Measurements from ENCODE around the gene OR6X1. TPM values are rescaled to one million over a fixed set of nuclear protein-coding genes. Genes with fewer than 3 reads are reported as not detected.

The OR6X1 gene
- total RNA-seq, 4 donors from 2014 or later: not detected

- Histone ChIP-seq H3K36me3 (no peaks in the 10 kb centered on the region), H3K4me3 (no peak overlapping the region), H3K27me3 (no peaks in the 10 kb centered on the region), H3K27ac (no peak overlapping the region), H3K4me1 (no peaks in the 10 kb centered on the region), H3K9me3 (no peaks in the 10 kb centered on the region)
- no peak for TF ChIP-seq POLR2AphosphoS5 (IDR thresholded peaks at IDR 0.05)
- no peak for TF ChIP-seq EP300 (IDR thresholded peaks at IDR 0.05)
- TF ChIP-seq POLR2A (IDR thresholded peaks at IDR 0.05): no peak
- TF ChIP-seq CTCF (IDR thresholded peaks at IDR 0.05): no peak
- WGBS: 78% methylated on average over 4 of the region's 4 CpGs
- no peak for DNase-seq (ENCODE audit: low spot score in 2 of 2)
Measured at GRCh38 chr11:123798079-123798478, 43.8 kb upstream of the OR6X1 start.

GRCh38 chr11:123797541-123797940, 43.2 kb upstream of the OR6X1 start:
- H3K36me3 ChIP-seq: no peaks in the 10 kb centered on the region
- no peaks in the 10 kb centered on the region for H3K27me3 ChIP-seq
- no peak for TF ChIP-seq POLR2AphosphoS5 (IDR thresholded peaks at IDR 0.05)
- no peak for TF ChIP-seq POLR2A (IDR thresholded peaks at IDR 0.05)
- 72% methylated on average over 10 of the region's 10 CpGs for whole genome bisulfite sequencing
- H3K9me3 ChIP-seq: no peaks in the 10 kb centered on the region
- no peak overlapping the region for H3K27ac ChIP-seq
- no peak for DNase-seq (ENCODE audit: low spot score in 2 of 2)
- no peak overlapping the region for H3K4me3 ChIP-seq
- no peaks in the 10 kb centered on the region for H3K4me1 ChIP-seq

- no peak for DNase-seq (ENCODE audit: low spot score in 2 of 2)
- H3K4me1 ChIP-seq: no peaks in the 10 kb centered on the region
- H3K9me3 ChIP-seq: no peaks in the 10 kb centered on the region
- no peaks in the 10 kb centered on the region for H3K36me3 ChIP-seq
- H3K27me3 ChIP-seq: no peaks in the 10 kb centered on the region
- 54% methylated on average over 4 of the region's 4 CpGs for WGBS
- TF ChIP-seq POLR2A (IDR thresholded peaks at IDR 0.05) (no peak), EP300 (IDR thresholded peaks at IDR 0.05) (no peak), POLR2AphosphoS5 (IDR thresholded peaks at IDR 0.05) (no peak), CTCF (IDR thresholded peaks at IDR 0.05) (no peak)
- H3K27ac ChIP-seq: no peak overlapping the region
- H3K4me3 ChIP-seq: no peak overlapping the region
Measured at GRCh38 chr11:123797114-123797513, 42.8 kb upstream of the OR6X1 start.

GRCh38 chr11:123796226-123796625, 41.9 kb upstream of the OR6X1 start:
- WGBS: 91% methylated on average over 1 of the region's 1 CpG
- no peaks in the 10 kb centered on the region for H3K9me3 ChIP-seq
- no peak for TF ChIP-seq POLR2AphosphoS5 (IDR thresholded peaks at IDR 0.05)
- no peak for TF ChIP-seq CTCF (IDR thresholded peaks at IDR 0.05)
- TF ChIP-seq EP300 (IDR thresholded peaks at IDR 0.05): no peak
- no peak for TF ChIP-seq POLR2A (IDR thresholded peaks at IDR 0.05)
- no peak overlapping the region for H3K27ac ChIP-seq
- H3K27me3 ChIP-seq: no peaks in the 10 kb centered on the region
- no peak for DNase-seq (ENCODE audit: low spot score in 2 of 2)
- no peaks in the 10 kb centered on the region for H3K36me3 ChIP-seq
- H3K4me3 ChIP-seq: no peak overlapping the region
- no peaks in the 10 kb centered on the region for H3K4me1 ChIP-seq

GRCh38 chr11:123783536-123783935, 29.2 kb upstream of the OR6X1 start:
- no peaks in the 10 kb centered on the region for H3K9me3 ChIP-seq
- no peak for DNase-seq (ENCODE audit: low spot score in 2 of 2)
- TF ChIP-seq CTCF (IDR thresholded peaks at IDR 0.05) (no peak), EP300 (IDR thresholded peaks at IDR 0.05) (no peak), POLR2AphosphoS5 (IDR thresholded peaks at IDR 0.05) (no peak), POLR2A (IDR thresholded peaks at IDR 0.05) (no peak)
- 69% methylated on average over 1 of the region's 1 CpG for WGBS
- no peaks in the 10 kb centered on the region for H3K27me3 ChIP-seq
- H3K36me3 ChIP-seq: no peaks in the 10 kb centered on the region
- H3K4me3 ChIP-seq: no peak overlapping the region
- no peak overlapping the region for H3K27ac ChIP-seq
- H3K4me1 ChIP-seq: no peaks in the 10 kb centered on the region

GRCh38 chr11:123778511-123778910, 24.2 kb upstream of the OR6X1 start:
- no peaks in the 10 kb centered on the region for H3K4me1 ChIP-seq
- H3K36me3 ChIP-seq: no peaks in the 10 kb centered on the region
- no peak for TF ChIP-seq EP300 (IDR thresholded peaks at IDR 0.05)
- no peak for TF ChIP-seq POLR2A (IDR thresholded peaks at IDR 0.05)
- no peak for TF ChIP-seq POLR2AphosphoS5 (IDR thresholded peaks at IDR 0.05)
- TF ChIP-seq CTCF (IDR thresholded peaks at IDR 0.05): no peak
- H3K9me3 ChIP-seq: no peaks in the 10 kb centered on the region
- H3K27ac ChIP-seq: no peak overlapping the region
- DNase-seq (ENCODE audit: low spot score in 2 of 2): no peak
- no peak overlapping the region for H3K4me3 ChIP-seq
- 65% methylated on average over 1 of the region's 1 CpG for WGBS
- H3K27me3 ChIP-seq: no peaks in the 10 kb centered on the region
